Heart right ventricle (tissue), 16 donors: Measurements from ENCODE around the gene KCNMA1. TPM values are rescaled to one million over a fixed set of nuclear protein-coding genes. Genes with fewer than 3 reads are reported as not detected.

Experiments
- ATAC-seq, 8 donors: fragments of 200-7000 bp; cut with Tn5 transposase; one replicate each; pipeline ENCODE4 v1.9.1; 2020; ENCODE audit warnings: mild to moderate bottlenecking in 8 of 8, moderate library complexity in 8 of 8, moderate number of reproducible peaks in 1 of 8
- DNase-seq, 2 donors: peaks; one replicate each; pipeline ENCODE4 v3.0.0-alpha.2; 2020
- H3K27ac ChIP-seq, 10 donors: fragments of 200-600 bp; sonication (generic) in 2 of 10; one replicate each; pipeline versions ENCODE4 v1.5.0 to v1.8.0; 2020 to 2022; ENCODE audit warnings: mild to moderate bottlenecking in 3 of 10
- H3K27me3 ChIP-seq, 7 donors: fragments of 200-600 bp; one replicate each; pipeline ENCODE4 v1.8.0; 2021 to 2022; ENCODE audit warnings: mild to moderate bottlenecking in 2 of 7
- H3K36me3 ChIP-seq, 9 donors: fragments of 200-600 bp; sonication (generic) in 1 of 9; one replicate each; pipeline versions ENCODE4 v1.5.0 to v1.8.0; 2020 to 2022; ENCODE audit warnings: mild to moderate bottlenecking in 2 of 9
- H3K4me1 ChIP-seq, 9 donors: fragments of 200-600 bp; sonication (generic) in 1 of 9; one replicate each; pipeline versions ENCODE4 v1.5.0 to v1.8.0; 2020 to 2022; ENCODE audit warnings: mild to moderate bottlenecking in 4 of 9
- H3K4me3 ChIP-seq, 10 donors: fragments of 200-600 bp; sonication (generic) in 2 of 10; one replicate each; pipeline versions ENCODE4 v1.5.0 to v1.8.0; 2020 to 2022; ENCODE audit warnings: mild to moderate bottlenecking in 7 of 10, moderate library complexity in 2 of 10
- H3K9me3 ChIP-seq, 11 donors: fragments of 200-600 bp in 10 of 11; sonication (generic) in 2 of 11; one replicate each; pipeline versions ENCODE4 v1.5.0 to v1.8.0; 2013 to 2022; ENCODE audit warnings: mild to moderate bottlenecking in 2 of 11, control low read depth in 1 of 11, moderate library complexity in 1 of 11
- CTCF ChIP-seq, 9 donors: fragments of 200-600 bp; sonication (generic) in 2 of 9; IDR thresholded peaks; one replicate each; pipeline versions ENCODE4 v1.5.0 to v1.8.0; 2021 to 2022; ENCODE audit warnings: antibody characterized with exemption in 9 of 9, mild to moderate bottlenecking in 5 of 9, moderate library complexity in 1 of 9
- WGBS, 2 donors: extraction: QIAGEN DNeasy Blood & Tissue Kit; methylation state at CpG; one replicate each; pipeline ENCODE4 v1.1.7; 2013; ENCODE audit warnings: inconsistent platforms in 1 of 2; 5-methylcytosine and 5-hydroxymethylcytosine counted together
- intact Hi-C, 10 donors: fragments of 100-400 bp; cut with DNase I; formaldehyde crosslinking; loops; one replicate each; pipeline versions ENCODE4 v1.11.1 to v1.14.2; 2022
- polyA plus RNA-seq, 2 donors: library from polyadenylated mRNA; stranded (reverse); fragments of 200-250 nt; gene quantifications; one replicate each; pipeline ENCODE4 v1.2.3, GENCODE V29; 2013
- total RNA-seq, 10 donors: library from RNA; stranded (reverse); fragmentation: NEBNext Ultra II Directional in 3 of 10; extraction: Animal tissue kit (Norgen Biotek cat#: 25700) in 3 of 10; gene quantifications; one replicate each; pipeline versions ENCODE4 v1.2.1 to v1.2.4, GENCODE V29; 2021 to 2023
- donor health status: Arrhythmogenic right ventricular cardiomyopathy.
- donor health status: ischemic (EF 13 %, LVEDD 7.1; RV severe dilation, severe dysfunction).
- donor health status: healthy with polysubstance abuse.
- donor health status: DM: no; HTN: yes; CAD: no.
- donor health status: DM: no; HTN: no; CAD: no.
- donor health status: ischemic (EF 25% LVEDD 6.9; RV normal size, moderate dysfunction).
- donor health status: ischemic (EF 25% LVEDD 5.7; RV mildly dilated, moderate dysfunction).
- donor health status: healthy.
- donor health status: DM: yes; HTN: yes; CAD: no.
- donor health status: Ischemic cardiomyopathy.
- donor health status: ischemic (EF 35%, LVEDD 5.7; RV mildly dilated, moderate dysfunction).
- donor health status: nonischemic (EF 11% LVEDD 7.7; RV severe dilation, severe dysfunction).
- donor health status: DM: yes; HTN: yes; CAD: no.
- donor health status: PGD.
- donor health status: ischemic (EF 29% LVEDD 5.4; RV normal size, mild dysfunction).
- donor health status: nonischemic (EF 23%, LVEDD 6.1; RV moderate dilation, normal function).

KCNMA1 gene
- total and polyA plus RNA-seq, 12 donors: 0.59 to 5.3 (median 1.6) TPM

- Histone ChIP-seq H3K36me3 (no peaks in the 10 kb centered on the region), H3K9me3 (no peaks in the 10 kb centered on the region), H3K4me3 (no peak overlapping the region), H3K27ac (no peak overlapping the region), H3K27me3 (peaks cover 0 to 39% (median 8%) of the 10 kb centered on the region in 7 donors), H3K4me1 (no peaks in the 10 kb centered on the region)
- WGBS, 2 donors: 52 to 67% methylated on average over 5 of the region's 5 CpGs
- TF ChIP-seq CTCF (IDR thresholded peaks at IDR 0.05): no peak
- DNase-seq: no peak
- ATAC-seq: no peak
- intact Hi-C loops: no loop called here
Observed at GRCh38 chr10:77317221-77317620, 320.4 kb downstream of the KCNMA1 start.

GRCh38 chr10:77315496-77316129 is 322.0 kb downstream of the KCNMA1 start:
- intact Hi-C loops: no loop called here
- DNase-seq (no peak), ATAC-seq (no peak)
- no peaks in the 10 kb centered on the region for H3K9me3 ChIP-seq
- H3K27me3 ChIP-seq: peaks cover 0 to 38% (median 7%) of the 10 kb centered on the region in 7 donors
- H3K4me3 ChIP-seq: no peak overlapping the region
- WGBS, 2 donors: 87 to 94% methylated on average over 1 of the region's 1 CpG
- no peak overlapping the region for H3K27ac ChIP-seq
- no peak for TF ChIP-seq CTCF (IDR thresholded peaks at IDR 0.05)
- H3K36me3 ChIP-seq: no peaks in the 10 kb centered on the region
- H3K4me1 ChIP-seq: no peaks in the 10 kb centered on the region

GRCh38 chr10:77313066-77313750 is 324.4 kb downstream of the KCNMA1 start:
- no peak for TF ChIP-seq CTCF (IDR thresholded peaks at IDR 0.05)
- WGBS, 2 donors: 78 to 81% methylated on average over 13 of the region's 13 CpGs
- no peaks in the 10 kb centered on the region for H3K9me3 ChIP-seq

GRCh38 chr10:77311186-77311585 is 326.4 kb downstream of the KCNMA1 start:
- no peak for DNase-seq
- Histone ChIP-seq H3K4me1 (no peaks in the 10 kb centered on the region), H3K9me3 (no peaks in the 10 kb centered on the region), H3K27ac (no peak overlapping the region), H3K4me3 (no peak overlapping the region), H3K27me3 (peaks cover 0 to 38% (median 7%) of the 10 kb centered on the region in 7 donors), H3K36me3 (no peaks in the 10 kb centered on the region)
- intact Hi-C loops: no loop called here
- WGBS, 2 donors: 39 to 46% methylated on average over 2 of the region's 2 CpGs
- no peak for TF ChIP-seq CTCF (IDR thresholded peaks at IDR 0.05)
- no peak for ATAC-seq

More at GRCh38 chr10:77313066-77313750, 324.4 kb downstream of the KCNMA1 start:
- no peaks in the 10 kb centered on the region for H3K36me3 ChIP-seq
- H3K4me3 ChIP-seq: no peak overlapping the region
- ATAC-seq: no peak
- H3K27ac ChIP-seq: no peak overlapping the region
- H3K27me3 ChIP-seq: peaks cover 0 to 46% (median 13%) of the 10 kb centered on the region in 7 donors
- H3K4me1 ChIP-seq: no peaks in the 10 kb centered on the region
- intact Hi-C loops: no loop called here
- no peak for DNase-seq
